Type B pancreatic cell (in vitro differentiated cells): Measurements from ENCODE around the gene CDK5RAP2. TPM values are rescaled to one million over a fixed set of nuclear protein-coding genes. Genes with fewer than 3 reads are reported as not detected.
"Not testable (repeated sequence)": the region's sequence is repeated elsewhere in the genome, so short reads cannot be mapped to it uniquely, and the experiment has no call there.

Experiments
- DNase-seq: peaks from one replicate; pipeline ENCODE4 v3.0.0; 2021; ENCODE audit warnings: mixed read lengths; ENCODE audit not compliant: unreplicated experiment; ENCODE audit errors: extremely low spot score
- H3K27ac Mint-ChIP-seq: 2 replicates; pipeline ENCODE4 v1.8.0; 2021; ENCODE audit warnings: mild to moderate bottlenecking, mixed read lengths
- H3K27me3 Mint-ChIP-seq: 2 replicates; pipeline ENCODE4 v1.8.0; 2021; ENCODE audit warnings: mixed read lengths
- H3K36me3 Mint-ChIP-seq: 2 replicates; pipeline ENCODE4 v1.8.0; 2021; ENCODE audit warnings: mixed read lengths
- H3K4me1 Mint-ChIP-seq: one replicate; pipeline ENCODE4 v1.8.0; 2021; ENCODE audit warnings: mixed read lengths; ENCODE audit not compliant: unreplicated experiment
- H3K4me3 Mint-ChIP-seq: 2 replicates; pipeline ENCODE4 v1.8.0; 2021; ENCODE audit warnings: mild to moderate bottlenecking, mixed read lengths
- H3K9me3 Mint-ChIP-seq: 2 replicates; pipeline ENCODE4 v1.8.0; 2021; ENCODE audit warnings: mixed read lengths
- total RNA-seq: library from RNA; stranded (reverse); gene quantifications from 2 replicates; pipeline ENCODE4 v1.2.1, GENCODE V29; 2021; ENCODE audit warnings: low replicate concordance
- TF ChIP-seq, protein P1 (sequence below): fragments of 200-600 bp; sonication (generic); conservative IDR thresholded peaks from 2 replicates; pipeline ENCODE4 v1.5.0; 2021; ENCODE audit warnings: antibody characterized with exemption, mild to moderate bottlenecking

CDK5RAP2 gene
- total RNA-seq, 1 donor from 2014 or later, result 69.2 TPM

DNA sequence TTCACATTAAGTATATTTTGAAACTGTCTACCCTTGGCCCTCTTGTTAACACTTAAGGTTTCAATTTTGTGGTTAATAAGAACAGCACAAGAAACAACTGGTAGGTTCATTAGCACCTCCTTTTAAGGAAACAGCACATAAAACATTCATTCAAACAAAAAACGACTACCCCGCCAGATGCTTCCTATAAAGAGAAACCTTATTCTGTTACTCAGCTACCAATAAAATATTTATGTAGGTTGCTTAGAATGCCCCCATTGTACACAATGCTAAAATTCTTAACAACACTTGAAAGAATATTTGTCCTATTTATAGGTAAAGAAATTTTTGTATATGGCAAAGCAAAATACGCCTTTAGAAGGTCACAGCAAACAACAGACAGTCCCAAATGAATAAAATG lies 23.2 kb downstream of the CDK5RAP2 start:
- Mint-ChIP-seq H3K27ac (no peak overlapping the region), H3K4me3 (no peak overlapping the region), H3K27me3 (no peaks in the 10 kb centered on the region), H3K36me3 (peaks cover 12% of the 10 kb centered on the region), H3K4me1 (no peaks in the 10 kb centered on the region), H3K9me3 (no peaks in the 10 kb centered on the region)
- DNase-seq, result no peak
- TF ChIP-seq, protein P1, sequence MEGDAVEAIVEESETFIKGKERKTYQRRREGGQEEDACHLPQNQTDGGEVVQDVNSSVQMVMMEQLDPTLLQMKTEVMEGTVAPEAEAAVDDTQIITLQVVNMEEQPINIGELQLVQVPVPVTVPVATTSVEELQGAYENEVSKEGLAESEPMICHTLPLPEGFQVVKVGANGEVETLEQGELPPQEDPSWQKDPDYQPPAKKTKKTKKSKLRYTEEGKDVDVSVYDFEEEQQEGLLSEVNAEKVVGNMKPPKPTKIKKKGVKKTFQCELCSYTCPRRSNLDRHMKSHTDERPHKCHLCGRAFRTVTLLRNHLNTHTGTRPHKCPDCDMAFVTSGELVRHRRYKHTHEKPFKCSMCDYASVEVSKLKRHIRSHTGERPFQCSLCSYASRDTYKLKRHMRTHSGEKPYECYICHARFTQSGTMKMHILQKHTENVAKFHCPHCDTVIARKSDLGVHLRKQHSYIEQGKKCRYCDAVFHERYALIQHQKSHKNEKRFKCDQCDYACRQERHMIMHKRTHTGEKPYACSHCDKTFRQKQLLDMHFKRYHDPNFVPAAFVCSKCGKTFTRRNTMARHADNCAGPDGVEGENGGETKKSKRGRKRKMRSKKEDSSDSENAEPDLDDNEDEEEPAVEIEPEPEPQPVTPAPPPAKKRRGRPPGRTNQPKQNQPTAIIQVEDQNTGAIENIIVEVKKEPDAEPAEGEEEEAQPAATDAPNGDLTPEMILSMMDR, result no peak

GRCh38 chr9:120555839-120556238 lies 24.1 kb downstream of the CDK5RAP2 start:
- TF ChIP-seq, protein P1, result no peak
- Mint-ChIP-seq H3K4me3 (no peak overlapping the region), H3K27me3 (no peaks in the 10 kb centered on the region), H3K27ac (no peak overlapping the region), H3K36me3 (peaks cover 21% of the 10 kb centered on the region), H3K4me1 (no peaks in the 10 kb centered on the region), H3K9me3 (no peaks in the 10 kb centered on the region)
- DNase-seq, result no peak

DNA sequence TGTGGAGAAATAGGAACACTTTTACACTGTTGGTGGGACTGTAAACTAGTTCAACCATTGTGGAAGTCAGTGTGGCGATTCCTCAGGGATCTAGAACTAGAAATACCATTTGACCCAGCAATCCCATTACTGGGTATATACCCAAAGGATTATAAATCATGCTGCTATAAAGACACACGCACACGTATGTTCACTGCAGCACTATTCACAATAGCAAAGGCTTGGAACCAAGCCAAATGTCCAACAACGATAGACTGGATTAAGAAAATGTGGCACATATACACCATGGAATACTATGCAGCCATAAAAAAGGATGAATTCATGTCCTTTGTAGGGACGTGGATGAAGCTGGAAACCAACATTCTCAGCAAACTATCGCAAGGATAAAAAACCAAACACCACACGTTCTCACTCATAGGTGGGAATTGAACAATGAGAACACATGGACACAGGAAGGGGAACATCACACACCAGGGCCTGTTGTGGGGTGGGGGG lies 27.7 kb downstream of the CDK5RAP2 start:
- H3K27me3 Mint-ChIP-seq, DNase-seq, H3K9me3 Mint-ChIP-seq, H3K4me1 Mint-ChIP-seq, H3K4me3 Mint-ChIP-seq, H3K27ac Mint-ChIP-seq: not testable (repeated sequence)
- H3K36me3 Mint-ChIP-seq, result peaks cover 19% of the 10 kb centered on the region

DNA sequence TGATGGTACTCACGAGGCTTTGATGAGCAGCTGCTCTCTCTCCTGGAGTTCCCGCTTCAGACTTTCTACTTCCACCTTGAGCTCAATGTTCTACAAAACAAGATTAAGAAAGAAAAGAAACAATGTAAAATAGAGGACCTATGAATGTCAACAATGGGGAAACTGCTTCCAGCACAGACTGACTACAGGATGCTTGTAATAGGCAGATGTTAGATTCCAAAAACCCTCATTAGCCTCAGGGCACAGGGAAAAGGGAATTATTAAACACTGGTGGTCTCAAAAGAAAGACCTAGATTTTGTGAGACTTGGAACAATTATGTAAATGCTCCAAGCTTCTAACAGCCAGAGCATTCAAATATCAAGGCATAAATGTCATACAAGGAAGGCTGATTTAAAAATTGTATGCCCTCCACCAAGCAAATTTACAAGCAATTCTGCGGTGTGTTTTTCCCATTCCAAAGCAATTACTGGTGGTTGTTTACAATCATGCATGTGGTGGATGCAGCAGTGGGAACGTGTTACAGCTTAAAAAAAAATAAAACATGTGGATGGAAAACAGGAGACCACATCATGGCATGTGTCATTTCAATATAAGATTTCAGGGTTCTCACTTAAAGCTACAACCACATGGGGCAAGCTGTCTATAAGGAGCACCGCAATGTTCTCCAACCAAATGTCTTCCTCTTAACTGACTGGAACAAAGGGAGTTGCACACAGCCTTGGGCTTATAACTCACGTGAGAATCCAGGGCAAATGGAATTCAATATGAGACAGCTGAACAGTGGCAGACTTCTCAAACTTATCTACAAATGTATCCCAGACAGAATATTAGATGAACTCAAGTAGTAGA lies 34.0 kb downstream of the CDK5RAP2 start:
- H3K9me3 Mint-ChIP-seq, result no peaks in the 10 kb centered on the region
- peaks cover 31% of the 10 kb centered on the region for H3K36me3 Mint-ChIP-seq
- H3K27ac Mint-ChIP-seq, result no peak overlapping the region
- TF ChIP-seq, protein P1, result no peak
- H3K4me1 Mint-ChIP-seq, result peaks cover 7% of the 10 kb centered on the region
- H3K27me3 Mint-ChIP-seq, result no peaks in the 10 kb centered on the region
- no peak overlapping the region for H3K4me3 Mint-ChIP-seq
- DNase-seq, result no peak

GRCh38 chr9:120544441-120544840 lies 35.5 kb downstream of the CDK5RAP2 start:
- H3K27ac Mint-ChIP-seq, result no peak overlapping the region
- peaks cover 30% of the 10 kb centered on the region for H3K36me3 Mint-ChIP-seq
- DNase-seq, result no peak
- H3K4me1 Mint-ChIP-seq, result peaks cover 10% of the 10 kb centered on the region
- no peak overlapping the region for H3K4me3 Mint-ChIP-seq
- TF ChIP-seq, protein P1, result no peak
- no peaks in the 10 kb centered on the region for H3K9me3 Mint-ChIP-seq
- H3K27me3 Mint-ChIP-seq, result no peaks in the 10 kb centered on the region

DNA sequence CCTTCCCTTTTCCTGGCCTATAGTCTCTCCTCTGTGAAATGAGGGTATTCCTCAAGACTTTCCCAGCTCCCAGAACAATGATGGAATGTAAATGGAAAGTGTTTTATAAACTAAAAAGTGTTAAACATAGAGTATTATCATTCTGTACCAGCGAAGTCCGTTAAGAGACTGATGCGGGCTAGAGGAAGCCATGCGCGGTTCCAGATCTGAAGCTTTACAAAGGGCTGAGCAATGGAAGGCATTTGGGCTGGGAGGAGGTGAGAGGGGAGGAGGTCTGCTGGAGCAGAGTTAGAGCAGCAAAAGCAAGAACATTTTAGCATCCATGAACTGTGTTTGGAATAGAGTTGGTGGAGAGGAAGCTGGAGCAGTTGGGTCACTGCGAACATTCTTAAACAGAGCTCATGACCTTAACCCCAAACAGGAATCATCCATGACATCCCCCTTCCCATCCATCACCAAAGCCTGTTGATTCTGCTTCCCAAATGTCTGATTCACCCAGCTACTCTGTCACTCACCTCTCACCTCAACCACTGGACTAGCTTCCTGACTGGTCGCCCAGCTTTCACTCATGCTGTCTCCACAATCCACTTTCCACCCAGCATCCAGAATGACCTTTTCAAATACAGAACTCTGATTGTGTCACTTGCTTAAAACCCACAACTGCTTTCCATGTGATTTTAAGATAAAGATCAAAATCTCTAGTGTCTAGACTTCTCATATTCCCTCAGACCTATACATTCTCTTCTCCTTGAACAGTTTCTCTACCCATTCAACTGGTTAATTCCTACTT lies 37.1 kb downstream of the CDK5RAP2 start:
- peaks cover 30% of the 10 kb centered on the region for H3K36me3 Mint-ChIP-seq
- H3K9me3 Mint-ChIP-seq, result no peaks in the 10 kb centered on the region
- H3K4me3 Mint-ChIP-seq, result no peak overlapping the region
- TF ChIP-seq, protein P1, result no peak
- no peak for DNase-seq
- H3K27me3 Mint-ChIP-seq, result no peaks in the 10 kb centered on the region
- H3K4me1 Mint-ChIP-seq, result peaks cover 10% of the 10 kb centered on the region
- H3K27ac Mint-ChIP-seq, result no peak overlapping the region
